K562 (cell line): ENCODE results near the gene NEB. TPM values are rescaled to one million over a fixed set of nuclear protein-coding genes. Genes with fewer than 3 reads are reported as not detected.

Source experiments
- AFF4 ChIP-seq: sonication (generic); formaldehyde crosslinking; IDR thresholded peaks from 2 replicates; pipeline ENCODE4 v1.8.0; 2023; ENCODE audit warnings: mild to moderate bottlenecking, missing genetic modification reagents
- CTCF ChIP-seq, 3 experiments: IDR thresholded peaks in 2 of 3; conservative IDR thresholded peaks in 1 of 3; 2 replicates each; pipeline ENCODE4 v1.5.1; 2011 to 2012; ENCODE audit warnings: low read length in 3 of 3, mild to moderate bottlenecking in 3 of 3, control low read depth in 2 of 3, improper control_type of control experiment in 1 of 3, inconsistent platforms in 1 of 3, low read depth in 1 of 3, mixed read lengths in 1 of 3, moderate library complexity in 1 of 3; ENCODE audit not compliant: insufficient read depth in 2 of 3
- KAT7 ChIP-seq: sonication (generic); formaldehyde crosslinking; IDR thresholded peaks from 2 replicates; pipeline ENCODE4 v1.8.0; 2022; ENCODE audit warnings: missing genetic modification reagents, mild to moderate bottlenecking, borderline replicate concordance
- KDM2B ChIP-seq: fragments of 250-450 bp; sonication (Bioruptor Pico); IDR thresholded peaks from 2 replicates; pipeline ENCODE4 v1.8.0; 2021; ENCODE audit warnings: mild to moderate bottlenecking, moderate library complexity
- MTA2 ChIP-seq: fragments of 450-650 bp; IDR thresholded peaks from 2 replicates; pipeline ENCODE4 v1.6.1; 2016; ENCODE audit warnings: low read depth
- PHB2 ChIP-seq: fragments of 450-650 bp; IDR thresholded peaks from 2 replicates; pipeline ENCODE4 v1.6.1; 2017; ENCODE audit warnings: low read depth
- PKNOX1 ChIP-seq: fragments of 450-650 bp; IDR thresholded peaks from 2 replicates; pipeline ENCODE4 v1.6.1; 2016
- SAFB ChIP-seq: fragments of 200-400 bp; formaldehyde crosslinking; IDR thresholded peaks from 2 replicates; pipeline ENCODE4 v1.6.1; 2017; ENCODE audit warnings: low read depth, low read length, borderline replicate concordance
- SMARCE1 ChIP-seq: fragments of 450-650 bp; IDR thresholded peaks from 2 replicates; pipeline ENCODE4 v1.7.1; 2016; ENCODE audit warnings: mild to moderate bottlenecking
- TCF3 ChIP-seq: sonication (generic); formaldehyde crosslinking; IDR thresholded peaks from 2 replicates; pipeline ENCODE4 v1.4.0; 2020; ENCODE audit warnings: mild to moderate bottlenecking, missing genetic modification reagents
- ZSCAN29 ChIP-seq: fragments of 450-650 bp; IDR thresholded peaks from 2 replicates; pipeline ENCODE4 v1.6.1; 2017
- polyA plus RNA-seq, 8 experiments: library from polyadenylated mRNA; depleted of rRNA in 4 of 8; stranded (reverse) in 5 of 8; unstranded in 3 of 8; fragments of >200 nt; fragmentation: Nextera tagmentation in 2 of 8; fragmentation: Illumina TruSeq in 1 of 8; extraction: Ambion mirVana in 2 of 8; extraction: Trizol in 1 of 8; gene quantifications; 2 replicates each; pipeline versions ENCODE4 v1.2.1 to v1.2.3, GENCODE V29; 2011 to 2014; ENCODE audit warnings: inconsistent platforms in 1 of 8, missing spikeins in 1 of 8
- total RNA-seq, 7 experiments: library from RNA; depleted of rRNA in 6 of 7; stranded (reverse); fragments of >200 nt in 6 of 7; fragmentation: Illumina TruSeq in 2 of 7; extraction: Trizol in 2 of 7; gene quantifications; 2 replicates each; pipeline versions ENCODE4 v1.2.1 to v1.2.3, GENCODE V29; 2011 to 2021; ENCODE audit warnings: low replicate concordance in 1 of 7
- TF ChIP-seq, protein P1 (sequence below): fragments of 250-450 bp; sonication (Bioruptor Pico); IDR thresholded peaks from 2 replicates; pipeline ENCODE4 v1.5.0; 2021; ENCODE audit warnings: mild to moderate bottlenecking, moderate library complexity
- TF ChIP-seq, protein P2 (sequence below), 2 experiments: fragments of 150-350 bp in 1 of 2; IDR thresholded peaks; 2 replicates each; pipeline ENCODE4 v1.6.1; 2012 to 2016; ENCODE audit warnings: low read depth in 2 of 2, low read length in 2 of 2, mild to moderate bottlenecking in 1 of 2, moderate library complexity in 1 of 2

Gene NEB
- total and polyA plus RNA-seq, 9 of the 15 experiments (the other 6 are each of a cell fraction or from before 2014, with no cell fraction given), result 1.7 to 3.8 (median 2.9) TPM

GRCh38 chr2:151614606-151615306 lies 119.5 kb downstream of the NEB start (continued):
- TF ChIP-seq, protein P1, sequence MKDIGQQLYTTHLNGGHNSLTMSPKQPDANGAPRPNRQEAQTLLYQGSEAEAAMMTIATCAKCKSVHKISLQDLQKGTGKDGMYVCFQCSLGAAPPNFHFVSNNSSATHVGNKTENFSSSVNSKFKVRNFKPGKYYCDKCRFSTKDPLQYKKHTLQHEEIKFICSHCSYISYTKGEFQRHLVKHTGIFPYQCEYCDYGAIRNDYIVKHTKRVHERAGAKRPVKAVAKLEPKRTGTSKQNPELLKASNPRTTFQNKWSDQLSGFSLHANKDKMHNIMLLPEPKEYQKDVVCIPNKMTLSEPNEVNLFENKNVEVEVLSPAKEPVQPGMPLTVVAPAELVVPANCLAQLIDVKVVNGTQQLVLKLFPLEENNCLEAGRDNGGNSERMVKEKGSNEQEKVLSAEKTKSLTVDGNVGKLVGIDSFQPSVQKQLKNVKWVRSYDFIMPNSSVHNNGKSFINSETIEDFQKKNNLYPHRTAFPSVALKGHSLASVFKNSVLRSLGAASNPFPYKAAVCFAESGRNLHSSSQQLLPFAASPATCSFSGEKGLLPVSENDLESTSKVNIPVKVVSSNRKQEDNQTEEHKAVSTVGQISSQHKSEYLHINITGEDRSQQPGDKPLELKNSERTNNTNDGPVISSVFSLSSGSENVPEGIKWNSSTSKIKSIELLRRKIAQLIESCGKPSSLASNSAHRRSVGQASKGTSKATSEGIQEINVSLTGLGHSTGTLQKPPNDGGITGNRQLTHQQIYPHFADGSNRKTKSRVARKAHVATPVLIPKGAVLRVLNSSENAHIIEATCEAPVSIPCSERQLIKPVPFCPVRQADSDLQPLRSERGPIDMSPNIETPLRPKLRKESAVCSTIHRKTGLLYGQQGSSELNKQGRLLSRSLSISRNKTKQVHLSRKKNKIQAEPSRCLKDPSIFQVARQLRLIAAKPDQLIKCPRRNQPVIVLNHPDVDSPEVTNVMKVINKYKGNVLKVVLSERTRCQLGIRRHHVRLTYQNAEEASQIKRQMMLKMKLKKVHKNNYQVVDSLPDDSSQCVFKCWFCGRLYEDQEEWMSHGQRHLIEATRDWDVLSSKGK (CRISPR knock-in tag), result no peak
- TF ChIP-seq AFF4 (CRISPR knock-in tag), result no peak
- no peak for TF ChIP-seq ZSCAN29
- TF ChIP-seq CTCF (IDR thresholded peaks at IDR 0.05 in 2 of 3, conservative IDR thresholded peaks at IDR 0.05 in 1 of 3; ENCODE audit: insufficient read depth in 2 of 3, low read depth in 1 of 3, low read length in 3 of 3), result peak; percentile 40 to 73 (median 48); a peak in 4 of 6 replicates
- no peak for TF ChIP-seq PHB2
- no peak for TF ChIP-seq KAT7 (CRISPR knock-in tag)
- TF ChIP-seq MTA2, result 0 out of 2 replicates have a peak, but pooled peaks have one; percentile 7
- TF ChIP-seq PKNOX1, result peak; percentile 21; the same call in 1 of the 2 replicates
- TF ChIP-seq SMARCE1, result peak; percentile 74; the same call in 1 of the 2 replicates
- no peak for TF ChIP-seq SAFB
- TF ChIP-seq, protein P2, sequence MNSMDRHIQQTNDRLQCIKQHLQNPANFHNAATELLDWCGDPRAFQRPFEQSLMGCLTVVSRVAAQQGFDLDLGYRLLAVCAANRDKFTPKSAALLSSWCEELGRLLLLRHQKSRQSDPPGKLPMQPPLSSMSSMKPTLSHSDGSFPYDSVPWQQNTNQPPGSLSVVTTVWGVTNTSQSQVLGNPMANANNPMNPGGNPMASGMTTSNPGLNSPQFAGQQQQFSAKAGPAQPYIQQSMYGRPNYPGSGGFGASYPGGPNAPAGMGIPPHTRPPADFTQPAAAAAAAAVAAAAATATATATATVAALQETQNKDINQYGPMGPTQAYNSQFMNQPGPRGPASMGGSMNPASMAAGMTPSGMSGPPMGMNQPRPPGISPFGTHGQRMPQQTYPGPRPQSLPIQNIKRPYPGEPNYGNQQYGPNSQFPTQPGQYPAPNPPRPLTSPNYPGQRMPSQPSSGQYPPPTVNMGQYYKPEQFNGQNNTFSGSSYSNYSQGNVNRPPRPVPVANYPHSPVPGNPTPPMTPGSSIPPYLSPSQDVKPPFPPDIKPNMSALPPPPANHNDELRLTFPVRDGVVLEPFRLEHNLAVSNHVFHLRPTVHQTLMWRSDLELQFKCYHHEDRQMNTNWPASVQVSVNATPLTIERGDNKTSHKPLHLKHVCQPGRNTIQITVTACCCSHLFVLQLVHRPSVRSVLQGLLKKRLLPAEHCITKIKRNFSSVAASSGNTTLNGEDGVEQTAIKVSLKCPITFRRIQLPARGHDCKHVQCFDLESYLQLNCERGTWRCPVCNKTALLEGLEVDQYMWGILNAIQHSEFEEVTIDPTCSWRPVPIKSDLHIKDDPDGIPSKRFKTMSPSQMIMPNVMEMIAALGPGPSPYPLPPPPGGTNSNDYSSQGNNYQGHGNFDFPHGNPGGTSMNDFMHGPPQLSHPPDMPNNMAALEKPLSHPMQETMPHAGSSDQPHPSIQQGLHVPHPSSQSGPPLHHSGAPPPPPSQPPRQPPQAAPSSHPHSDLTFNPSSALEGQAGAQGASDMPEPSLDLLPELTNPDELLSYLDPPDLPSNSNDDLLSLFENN (IDR thresholded peaks at IDR 0.05; ENCODE audit: low read depth in 2 of 2, low read length in 2 of 2), result no peak
- peak; percentile 53 for TF ChIP-seq TCF3 (CRISPR knock-in tag)
- no peak for TF ChIP-seq KDM2B (CRISPR knock-in tag)
